Fibroblast of skin of right biceps (primary cell): ENCODE data around the gene WFDC10A.
"Not testable (repeated sequence)": the region's sequence is repeated elsewhere in the genome, so short reads cannot be mapped to it uniquely, and the experiment has no call there.

Experiments
- DNase-seq: peaks from one replicate; pipeline ENCODE4 v3.0.0-alpha.2; 2013

Gene WFDC10A

GRCh38 chr20:45649312-45649863 lies 19.8 kb downstream of the WFDC10A start:
- DNase-seq: no peak

- not testable (repeated sequence) for DNase-seq
These were observed 22.2 kb downstream of the WFDC10A start for GRCh38 chr20:45651726-45652125.

- DNase-seq: not testable (repeated sequence)
These were observed 27.5 kb downstream of the WFDC10A start for GRCh38 chr20:45657038-45657437.

- no peak for DNase-seq
These were observed 40.6 kb downstream of the WFDC10A start, which contains the start of gene WFDC11 for GRCh38 chr20:45670139-45670538. Gene WFDC11 (minus strand): TSS chr20:45670239. CDS start chr20:45650600, 19,639 bp downstream.

DNA sequence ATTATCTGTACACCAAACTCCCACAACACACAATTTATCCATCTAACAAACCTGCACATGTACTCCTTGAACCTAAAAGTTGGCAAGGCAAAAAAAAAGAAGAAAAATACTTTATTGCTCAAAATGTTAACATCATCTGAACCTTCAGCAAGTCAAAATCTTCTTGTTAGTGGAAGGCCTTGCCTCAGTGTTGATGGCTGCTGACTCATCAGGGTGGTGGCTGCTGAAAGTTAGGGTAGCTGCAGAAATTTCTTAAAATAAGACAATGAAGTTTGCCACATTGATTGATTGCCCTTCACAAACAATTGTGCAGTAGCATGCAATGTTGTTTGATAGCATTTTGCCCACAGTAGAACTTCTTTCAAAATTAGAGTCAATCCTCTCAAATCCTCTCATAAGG lies 43.2 kb downstream of the WFDC10A start:
- no peak for DNase-seq

GRCh38 chr20:45679650-45680049 lies 50.1 kb downstream of the WFDC10A start:
- no peak for DNase-seq
